Esophagus squamous epithelium (tissue), 4 donors: Measurements from ENCODE around the gene ARHGDIA.

ENCODE experiments used
- CTCF ChIP-seq, 6 experiments: fragments of 450-650 bp in 4 of 6; fragments of 200-600 bp in 2 of 6; sonication (generic) in 2 of 6; IDR thresholded peaks; one replicate each; pipeline ENCODE4 v1.5.1; 2016 to 2019; ENCODE audit warnings: antibody characterized with exemption in 6 of 6, mild to moderate bottlenecking in 4 of 6, moderate library complexity in 4 of 6
- POLR2A ChIP-seq, 4 donors: fragments of 450-650 bp; IDR thresholded peaks; one replicate each; pipeline ENCODE4 v1.6.1; 2017; ENCODE audit warnings: antibody characterized with exemption in 4 of 4, mild to moderate bottlenecking in 4 of 4, moderate library complexity in 3 of 4

GRCh38 chr17:81842725-81843504, 28.2 kb downstream of the ARHGDIA start:
- TF ChIP-seq POLR2A (IDR thresholded peaks at IDR 0.05) (no peak), CTCF (IDR thresholded peaks at IDR 0.05) (no peak)
